ENCODE results near the gene ACAA1.
"Not testable (repeated sequence)": the region's sequence is repeated elsewhere in the genome, so short reads cannot be mapped to it uniquely, and the experiment has no call there.

The ACAA1 gene, protein sequence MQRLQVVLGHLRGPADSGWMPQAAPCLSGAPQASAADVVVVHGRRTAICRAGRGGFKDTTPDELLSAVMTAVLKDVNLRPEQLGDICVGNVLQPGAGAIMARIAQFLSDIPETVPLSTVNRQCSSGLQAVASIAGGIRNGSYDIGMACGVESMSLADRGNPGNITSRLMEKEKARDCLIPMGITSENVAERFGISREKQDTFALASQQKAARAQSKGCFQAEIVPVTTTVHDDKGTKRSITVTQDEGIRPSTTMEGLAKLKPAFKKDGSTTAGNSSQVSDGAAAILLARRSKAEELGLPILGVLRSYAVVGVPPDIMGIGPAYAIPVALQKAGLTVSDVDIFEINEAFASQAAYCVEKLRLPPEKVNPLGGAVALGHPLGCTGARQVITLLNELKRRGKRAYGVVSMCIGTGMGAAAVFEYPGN

DNA sequence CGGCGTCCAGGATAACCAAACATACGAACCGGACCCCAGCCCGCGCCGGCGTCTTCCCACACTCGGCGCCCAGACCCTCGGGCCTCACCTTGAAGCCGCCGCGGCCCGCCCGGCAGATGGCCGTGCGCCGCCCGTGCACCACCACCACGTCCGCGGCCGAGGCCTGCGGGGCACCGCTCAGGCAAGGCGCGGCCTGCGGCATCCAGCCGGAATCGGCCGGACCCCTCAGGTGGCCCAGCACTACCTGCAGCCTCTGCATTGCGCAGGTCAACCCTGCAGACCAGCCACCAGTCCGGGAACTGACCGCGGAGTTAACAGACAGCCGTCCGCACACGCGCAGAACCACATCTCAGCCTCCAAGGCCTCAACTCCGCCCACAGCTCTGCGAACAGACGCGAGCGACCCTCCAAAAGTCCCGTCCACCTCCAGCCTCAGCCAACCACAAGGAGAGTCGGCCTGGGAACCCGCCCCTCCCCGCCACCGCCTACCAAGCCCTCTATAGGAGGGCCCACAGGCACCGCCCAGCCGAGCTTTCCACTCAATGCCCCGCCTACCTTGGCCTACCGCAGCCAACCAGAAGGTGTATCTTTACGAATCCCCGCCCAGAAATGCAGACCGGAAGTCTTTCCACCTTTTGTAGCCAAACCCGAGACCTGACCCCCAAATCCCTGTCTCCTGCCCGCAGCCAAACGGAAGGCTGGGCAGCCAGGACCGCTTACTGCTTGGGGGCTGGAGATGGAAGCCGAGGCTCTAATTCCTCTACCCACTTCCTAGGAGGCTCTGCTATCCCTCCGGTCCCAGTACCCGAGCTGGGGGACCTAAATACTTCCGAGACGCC, at the start of gene ACAA1:
Gene ACAA1, minus strand, starts transcription at position 351 of the 838 bp plus-strand sequence. Its CDS starts 92 bp downstream, at position 259.
- peak; percentile 97 for DNase-seq (ENCODE audit: low read depth, low spot score)

DNA sequence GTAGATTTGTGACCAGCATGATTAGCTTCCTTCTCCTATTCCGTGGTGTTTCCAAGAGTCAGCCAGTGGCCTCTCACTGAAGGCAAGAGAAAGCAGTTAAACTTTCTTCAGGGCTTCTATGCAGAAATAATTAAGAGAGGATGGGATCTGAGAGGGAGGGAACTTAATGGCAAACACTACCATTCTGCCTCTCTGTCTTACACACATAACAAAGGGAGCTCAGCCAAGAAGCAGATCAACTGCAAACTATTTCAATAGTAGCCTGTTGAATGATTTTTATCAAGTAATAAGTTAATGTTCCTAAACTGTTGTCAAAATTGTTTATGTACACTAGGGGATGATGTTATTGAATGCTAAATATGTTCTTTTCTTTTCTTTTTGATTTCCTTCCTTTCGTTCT, 40.3 kb upstream of the ACAA1 start:
- no peak for DNase-seq (ENCODE audit: low read depth, low spot score)

DNA sequence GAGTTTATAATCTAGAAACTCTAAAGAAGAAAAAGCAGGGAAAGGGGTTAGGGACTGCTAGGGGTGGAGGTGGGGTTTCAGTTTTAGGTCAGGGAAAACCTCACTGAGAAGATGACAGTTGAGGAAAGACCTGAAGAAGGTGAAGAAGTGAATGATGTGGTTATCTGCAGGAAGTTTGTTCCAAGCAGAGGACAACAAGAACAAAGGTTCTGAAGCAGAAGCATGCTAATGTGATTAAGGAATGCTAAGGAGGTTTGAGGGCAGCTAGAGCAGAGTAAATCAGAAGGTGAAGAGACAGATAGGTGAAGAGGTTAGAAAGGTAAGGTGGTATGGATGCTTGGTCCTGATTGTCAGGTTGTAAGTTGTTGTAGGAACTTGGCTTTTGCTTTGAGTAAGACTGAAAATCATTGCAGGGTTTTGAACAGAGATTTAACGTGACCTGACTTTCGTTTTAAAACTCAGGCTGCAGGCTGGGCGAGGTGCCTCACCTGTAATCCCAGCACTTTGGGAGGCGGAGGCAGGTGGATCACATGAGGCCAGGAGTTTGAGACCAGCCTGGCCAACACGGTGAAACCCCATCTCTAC, 37.0 kb upstream of the ACAA1 start:
- no peak for DNase-seq (ENCODE audit: low read depth, low spot score)

DNA sequence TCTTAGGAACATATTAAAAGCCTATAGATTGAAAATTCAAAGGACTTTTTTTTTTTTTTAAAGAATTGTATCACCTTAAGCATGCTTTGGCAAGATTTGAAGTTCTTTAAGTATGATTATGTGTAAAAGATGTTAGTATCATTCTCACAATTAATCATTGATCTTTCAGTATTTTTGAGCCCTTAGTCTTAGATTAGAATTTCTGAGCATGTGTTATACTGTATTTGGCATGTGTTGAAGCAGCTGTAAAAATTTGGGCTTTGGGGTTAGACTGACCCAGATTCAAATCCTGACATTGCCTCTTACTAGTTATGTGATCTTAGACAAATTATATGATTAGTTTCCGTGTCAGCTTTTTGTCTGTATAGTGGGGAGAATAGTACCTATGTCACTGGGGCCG, 34.7 kb upstream of the ACAA1 start:
- no peak for DNase-seq (ENCODE audit: low read depth, low spot score)

DNA sequence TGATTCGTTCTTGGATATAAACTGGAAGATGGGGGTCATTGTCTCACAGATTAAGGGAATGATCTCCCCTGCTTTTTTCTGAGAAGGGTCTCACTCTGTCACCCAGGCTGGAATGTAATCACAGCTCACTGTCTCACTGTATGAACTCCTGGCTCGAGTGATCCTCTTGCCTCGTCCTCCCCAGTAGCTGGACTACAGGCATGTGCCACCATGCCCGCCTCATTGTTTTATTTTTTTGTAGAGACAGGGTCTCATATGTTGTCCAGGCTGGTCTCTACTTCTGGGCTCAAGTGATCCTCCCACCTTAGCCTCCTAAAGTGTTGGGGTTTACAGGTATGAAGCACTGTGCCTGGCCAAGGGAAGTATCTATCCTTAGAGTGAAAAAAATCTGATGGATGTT, 33.8 kb upstream of the ACAA1 start:
- DNase-seq (ENCODE audit: low read depth, low spot score), result no peak

DNA sequence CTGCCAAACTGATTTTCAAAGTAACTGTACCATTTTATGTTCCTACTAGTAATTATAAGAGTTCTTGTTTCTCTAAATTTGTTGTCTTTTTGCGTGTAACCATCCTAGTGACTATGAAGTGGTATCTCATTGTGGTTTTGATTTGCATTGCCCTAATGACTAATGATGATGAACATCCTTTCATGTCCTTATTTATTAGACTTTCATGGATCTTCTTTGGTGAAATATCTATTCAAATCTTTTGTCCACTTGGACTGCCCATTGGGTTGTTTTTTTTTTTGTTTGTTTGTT, 32.0 kb upstream of the ACAA1 start:
- DNase-seq (ENCODE audit: low read depth, low spot score), result no peak

DNA sequence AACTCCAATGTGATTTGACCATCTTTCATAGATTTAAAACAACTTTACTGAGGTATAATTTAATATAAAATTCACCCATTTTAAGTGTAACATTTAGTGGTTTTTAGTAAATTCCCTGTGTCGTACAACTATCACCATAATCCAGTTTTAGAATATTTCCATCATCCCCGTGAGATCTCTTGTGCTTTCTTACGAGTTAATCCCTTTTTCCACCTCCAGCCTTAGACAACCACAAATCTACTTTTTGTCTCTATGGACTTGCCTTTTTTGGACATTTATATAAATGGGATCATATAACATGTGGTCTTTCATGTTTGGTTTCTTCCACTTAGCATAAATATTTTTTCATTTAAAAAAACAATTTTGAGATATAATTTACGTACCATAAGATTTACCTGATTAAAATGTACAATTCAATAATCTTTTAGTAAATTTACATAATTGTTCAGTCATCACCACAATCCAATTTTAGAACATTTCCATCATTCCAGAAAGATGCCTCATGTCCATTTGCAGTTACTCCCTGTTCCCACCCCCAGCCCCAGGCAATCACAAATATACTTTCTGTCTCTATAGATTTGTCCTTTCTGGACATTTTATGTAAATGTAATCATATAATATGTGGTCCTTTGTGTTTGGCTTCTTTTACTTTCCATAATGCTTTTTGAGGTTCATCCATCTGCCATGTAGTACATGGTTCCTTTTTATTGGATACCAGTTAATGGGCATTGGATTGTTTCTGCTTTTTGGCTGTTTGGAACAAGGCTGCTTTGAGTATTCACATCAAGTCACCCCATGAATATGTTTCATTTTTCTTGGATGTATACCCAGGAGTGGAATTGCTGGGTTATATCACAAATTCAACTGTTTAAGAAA, 31.5 kb upstream of the ACAA1 start:
- DNase-seq (ENCODE audit: low read depth, low spot score), result no peak

DNA sequence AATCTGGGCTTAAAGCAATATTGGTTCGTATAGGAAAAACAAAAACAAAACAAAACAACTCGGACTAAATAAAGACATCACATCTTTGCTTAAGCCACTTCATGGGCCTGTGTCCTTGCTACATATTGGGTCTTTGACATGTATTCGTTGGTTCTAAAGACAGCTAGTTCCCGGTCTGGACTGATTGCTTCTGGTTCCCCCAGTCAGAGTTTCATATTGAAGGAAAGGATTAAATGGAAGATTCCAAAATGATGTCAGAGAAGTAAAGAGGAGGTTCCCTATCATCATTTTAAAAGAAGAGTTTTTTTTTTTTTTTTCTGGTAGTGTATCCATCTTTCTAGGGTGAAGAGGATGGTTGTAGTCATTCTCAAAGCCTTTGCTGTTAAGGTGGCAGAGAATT, 30.7 kb upstream of the ACAA1 start:
- no peak for DNase-seq (ENCODE audit: low read depth, low spot score)

DNA sequence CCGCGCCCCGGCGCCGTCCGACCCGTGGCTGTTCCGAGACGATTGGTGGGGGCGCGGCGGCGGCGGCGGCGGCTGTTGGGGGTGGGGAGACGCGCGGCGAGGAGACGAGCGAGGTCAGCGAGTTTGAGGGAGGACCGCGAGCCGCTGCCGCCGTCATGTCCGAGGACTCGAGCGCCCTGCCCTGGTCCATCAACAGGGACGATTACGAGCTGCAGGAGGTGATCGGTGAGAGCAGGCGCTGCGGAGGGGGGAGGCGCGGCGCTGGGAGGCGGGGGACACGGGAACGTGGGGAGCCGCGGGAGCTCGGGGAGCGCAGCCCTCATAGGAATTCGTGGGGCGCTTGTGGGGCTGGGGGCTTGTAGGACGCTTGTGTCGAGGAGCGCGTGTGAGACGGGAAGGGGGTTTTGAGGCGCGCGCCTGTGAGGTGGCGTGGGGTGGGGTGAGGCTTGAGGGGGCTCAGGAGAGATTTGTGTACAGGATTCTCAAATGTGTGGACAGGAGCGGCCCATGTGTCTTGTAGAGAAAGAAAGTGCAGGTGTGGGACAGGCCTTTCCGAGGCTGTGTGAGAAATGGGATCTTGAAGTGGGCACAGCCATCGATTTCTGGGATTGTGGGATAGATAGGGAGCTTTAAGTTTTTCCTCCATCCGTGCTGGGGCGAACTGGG, 28.9 kb upstream of the ACAA1 start:
- no peak for DNase-seq (ENCODE audit: low read depth, low spot score)

DNA sequence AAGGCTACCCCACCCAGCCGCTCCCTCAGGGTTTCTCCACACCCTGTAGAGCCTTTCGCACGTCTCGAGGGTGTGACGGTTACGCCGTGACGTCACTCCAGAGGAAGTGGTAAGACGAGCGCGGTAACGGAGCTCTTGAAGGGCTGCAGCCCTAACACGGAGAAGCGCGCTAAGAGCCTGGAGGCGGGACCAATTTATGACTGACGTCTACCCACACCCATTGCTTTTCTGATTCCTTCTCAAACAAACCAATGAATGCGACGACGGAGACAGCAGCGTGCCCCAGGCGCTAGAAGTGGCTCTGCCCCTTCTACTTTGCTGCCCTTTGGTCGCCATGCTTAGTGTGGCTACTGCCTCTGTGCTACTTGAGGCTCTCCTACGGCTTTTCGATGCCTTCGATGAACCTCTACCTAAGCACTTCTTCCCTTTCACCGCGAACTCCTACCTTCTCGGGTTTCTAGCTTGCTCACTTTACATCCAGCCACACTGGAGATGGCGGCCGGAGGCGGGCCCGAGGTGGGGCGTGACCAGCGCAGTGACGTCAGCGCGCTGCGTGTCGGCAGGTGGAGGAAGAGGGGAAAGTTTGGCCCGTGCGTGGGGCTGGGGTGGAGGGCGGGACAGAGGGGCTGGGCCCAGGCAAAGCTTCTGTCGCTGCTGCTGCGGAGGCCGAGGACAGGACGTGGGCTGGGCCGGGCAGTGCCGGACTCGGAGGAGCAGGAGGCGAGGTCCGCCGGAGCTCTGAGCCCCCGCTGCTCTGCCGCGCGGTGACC, 28.2 kb upstream of the ACAA1 start, which contains the start of gene OXSR1:
Gene OXSR1, plus strand, starts transcription at position 586 of the 770 bp plus-strand sequence. CDS start 340 bp downstream, outside the sequence.
- DNase-seq (ENCODE audit: low read depth, low spot score), result peak; percentile 99

DNA sequence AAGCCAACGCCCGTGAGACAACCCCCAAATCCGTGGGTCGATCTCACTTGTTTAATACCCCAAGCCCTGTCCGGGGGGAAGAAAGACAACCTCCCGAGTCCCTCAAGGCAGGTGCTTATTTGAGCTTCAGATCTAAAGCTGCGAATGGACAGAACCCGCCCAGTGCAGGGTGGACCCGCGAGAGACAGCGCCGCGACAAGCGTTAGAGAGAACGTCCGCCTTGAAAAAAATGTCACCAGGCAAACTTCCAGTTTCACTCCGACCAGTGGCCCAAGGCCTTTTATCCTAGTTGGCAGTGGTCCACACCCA, 27.7 kb upstream of the ACAA1 start:
- DNase-seq (ENCODE audit: low read depth, low spot score), result no peak

DNA sequence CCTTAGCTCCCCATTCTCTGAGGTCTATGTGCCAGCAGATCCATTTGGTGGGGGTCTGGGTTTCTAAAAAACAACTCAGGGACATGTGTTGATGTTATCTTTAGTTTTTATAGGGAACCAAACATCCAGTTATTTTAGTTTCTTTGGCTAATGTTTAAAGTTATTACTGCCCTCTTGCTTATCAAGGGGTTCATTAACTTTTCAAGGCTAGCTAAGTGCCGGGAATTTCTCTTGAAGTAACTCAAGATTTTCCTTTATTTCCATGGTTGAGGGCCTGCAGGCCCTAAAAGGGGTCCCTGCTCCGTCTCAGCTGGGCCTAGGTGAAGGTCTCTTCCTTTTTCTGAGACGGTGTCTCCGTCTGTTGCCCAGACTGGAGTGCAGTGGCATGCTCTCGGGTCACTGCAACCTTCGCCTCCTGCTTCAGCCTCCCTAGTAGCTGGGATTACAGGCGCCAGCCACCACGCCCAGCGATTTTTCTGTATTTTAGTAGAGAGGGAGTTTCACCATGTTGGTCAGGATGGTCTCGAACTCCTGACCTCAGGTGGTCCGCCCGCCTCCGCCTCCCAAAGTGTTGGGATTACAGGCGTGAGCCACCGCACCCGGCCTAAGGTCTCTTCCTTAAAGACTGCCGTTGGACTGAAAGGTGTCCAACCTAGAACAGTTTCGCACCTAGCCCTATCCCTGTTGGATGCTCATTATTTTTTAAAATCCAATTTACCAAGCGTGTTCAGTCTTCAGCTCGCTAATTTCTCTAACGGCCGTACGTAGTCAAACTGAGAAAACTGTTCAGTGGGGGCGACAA, 27.1 kb upstream of the ACAA1 start:
- no peak for DNase-seq (ENCODE audit: low read depth, low spot score)

DNA sequence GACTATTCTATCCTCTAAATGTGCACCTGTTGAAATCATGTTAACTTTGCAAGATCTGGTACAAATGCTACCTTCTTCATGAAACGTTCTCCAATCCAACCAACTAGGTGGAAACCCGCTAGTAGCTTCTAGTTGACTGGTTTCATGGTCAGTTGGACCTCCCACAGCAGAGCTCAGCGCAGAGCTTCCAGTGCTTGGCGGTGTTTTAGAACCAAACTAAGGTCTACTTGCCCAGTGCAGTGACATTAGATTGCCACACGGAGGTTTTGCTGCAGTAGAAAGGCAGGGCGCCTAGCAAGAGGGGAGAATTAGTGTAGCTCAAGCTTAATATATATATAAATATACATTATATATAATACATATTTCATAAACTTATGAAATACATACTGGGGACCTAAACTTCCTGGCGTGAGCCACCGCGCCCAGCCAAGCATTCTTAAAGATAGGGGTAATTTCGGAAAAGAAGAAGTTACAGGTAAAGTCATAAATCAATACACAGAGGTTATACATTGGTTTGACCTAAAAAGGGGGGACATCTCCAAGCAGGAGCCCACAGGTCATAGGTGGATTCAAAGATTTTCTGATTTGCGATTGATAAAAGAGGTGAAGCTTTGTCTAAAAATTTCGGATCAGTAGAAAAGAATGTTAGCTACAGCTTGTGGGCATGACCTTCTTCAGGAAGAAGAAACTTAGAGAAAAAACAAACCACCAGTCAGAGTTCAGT, 26.4 kb upstream of the ACAA1 start:
- no peak for DNase-seq (ENCODE audit: low read depth, low spot score)

DNA sequence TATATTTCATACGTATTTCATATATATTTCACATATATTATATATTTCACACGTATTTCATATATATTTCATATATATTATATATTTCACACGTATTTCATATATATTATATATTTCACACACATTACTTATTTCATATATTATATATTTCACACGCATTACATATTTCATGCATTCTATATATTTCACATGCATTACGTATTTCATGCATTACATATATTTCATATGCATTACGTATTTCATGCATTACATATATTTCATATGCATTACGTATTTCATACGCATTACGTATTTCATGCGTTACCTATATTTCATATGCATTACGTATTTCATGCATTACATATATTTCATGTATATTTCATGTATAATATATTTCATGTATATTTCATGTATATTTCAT, 23.8 kb upstream of the ACAA1 start:
- not testable (repeated sequence) for DNase-seq (ENCODE audit: low read depth, low spot score)

DNA sequence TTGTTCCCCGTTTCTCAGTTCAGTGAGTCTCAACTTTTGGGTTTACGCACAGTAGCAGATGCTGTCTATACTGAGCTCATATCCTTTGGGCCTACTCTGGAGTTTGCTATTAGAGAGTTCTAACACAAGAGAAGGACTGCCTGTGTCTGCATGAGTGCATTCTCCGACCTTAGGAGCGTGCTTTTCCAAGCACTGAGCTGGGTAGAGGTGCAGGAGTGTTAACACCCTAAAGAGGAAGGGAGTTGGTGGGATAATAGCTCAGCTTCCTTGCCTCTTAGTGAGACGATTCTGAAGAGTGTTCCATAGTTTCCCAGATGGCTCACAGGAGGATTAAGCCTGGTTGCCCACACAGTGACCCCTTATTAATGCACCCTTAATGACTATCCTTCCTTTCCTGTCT, 21.5 kb upstream of the ACAA1 start:
- no peak for DNase-seq (ENCODE audit: low read depth, low spot score)

DNA sequence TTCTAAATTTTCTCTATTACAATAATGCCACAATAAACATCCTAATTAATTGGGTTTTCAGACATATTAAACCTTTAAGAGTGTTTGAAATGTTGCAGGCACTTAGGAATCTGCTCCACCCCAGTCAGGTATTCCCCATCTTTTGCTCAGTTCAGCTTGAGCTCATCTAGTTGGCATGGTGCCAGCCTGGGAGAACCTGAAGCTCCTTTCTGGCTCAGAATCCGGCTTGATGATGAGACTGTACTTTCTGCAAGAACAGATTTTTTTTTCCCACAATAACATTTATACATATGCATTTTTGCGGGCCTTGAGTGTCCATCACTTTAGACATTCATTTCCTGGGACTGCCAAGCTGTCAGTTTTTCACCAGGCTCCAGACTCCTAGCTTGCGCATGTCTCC, 20.7 kb upstream of the ACAA1 start:
- DNase-seq (ENCODE audit: low read depth, low spot score), result no peak

DNA sequence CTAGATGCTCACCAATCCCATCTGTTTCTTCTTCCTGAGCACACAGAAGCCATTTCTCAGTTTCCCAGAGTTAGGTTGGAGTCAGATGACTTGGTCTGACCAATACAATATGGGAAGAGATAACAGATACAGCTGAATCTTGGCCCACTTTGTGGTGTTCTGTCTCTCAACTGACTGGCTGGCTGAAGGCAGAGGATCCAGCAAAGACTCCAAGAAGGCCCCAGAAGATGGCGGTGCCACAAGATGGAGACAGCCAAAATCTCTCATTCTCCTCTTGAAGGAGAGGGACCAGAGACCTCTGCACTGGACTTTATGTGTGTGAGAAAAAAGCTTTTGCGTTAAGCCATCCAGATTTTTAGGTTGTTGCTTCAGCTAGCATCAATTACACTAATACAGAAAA, 20.2 kb upstream of the ACAA1 start:
- no peak for DNase-seq (ENCODE audit: low read depth, low spot score)

DNA sequence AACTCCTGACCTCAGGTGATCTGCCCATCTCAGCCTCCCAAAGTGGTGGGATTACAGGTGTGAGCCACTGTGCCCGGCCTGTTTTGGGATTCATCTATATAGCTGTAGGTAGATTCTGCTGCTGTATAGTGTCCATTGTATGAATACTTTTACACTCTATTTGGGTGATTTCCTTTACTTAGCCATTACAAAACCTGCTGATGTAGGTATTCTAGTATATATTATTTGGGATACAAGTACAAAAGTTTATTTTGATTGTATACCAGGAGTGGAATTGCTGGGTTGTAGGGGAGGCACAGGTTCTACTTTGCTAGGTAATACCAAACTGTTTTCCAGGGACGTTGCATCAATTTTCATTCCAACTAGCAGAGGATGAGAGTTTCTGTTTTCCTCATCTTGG, 18.9 kb upstream of the ACAA1 start:
- DNase-seq (ENCODE audit: low read depth, low spot score), result no peak
